Thyroid gland (tissue), 4 donors: ENCODE measurements around the gene OSBP2.

ENCODE experiments used
- POLR2A ChIP-seq, 2 donors: fragments of 450-650 bp; IDR thresholded peaks; one replicate each; pipeline ENCODE4 v1.6.1; 2017; ENCODE audit warnings: antibody characterized with exemption in 2 of 2, mild to moderate bottlenecking in 2 of 2, moderate library complexity in 1 of 2
- TF ChIP-seq, protein P1 (sequence below), 6 experiments: fragments of 200-600 bp in 3 of 6; fragments of 450-650 bp in 3 of 6; sonication (generic) in 3 of 6; IDR thresholded peaks; one replicate each; pipeline ENCODE4 v1.5.1; 2016 to 2019; ENCODE audit warnings: antibody characterized with exemption in 6 of 6, mild to moderate bottlenecking in 2 of 6, inconsistent platforms in 1 of 6, moderate library complexity in 1 of 6

GRCh38 chr22:30856741-30857502, 162.2 kb downstream of the OSBP2 start:
- TF ChIP-seq, protein P1, sequence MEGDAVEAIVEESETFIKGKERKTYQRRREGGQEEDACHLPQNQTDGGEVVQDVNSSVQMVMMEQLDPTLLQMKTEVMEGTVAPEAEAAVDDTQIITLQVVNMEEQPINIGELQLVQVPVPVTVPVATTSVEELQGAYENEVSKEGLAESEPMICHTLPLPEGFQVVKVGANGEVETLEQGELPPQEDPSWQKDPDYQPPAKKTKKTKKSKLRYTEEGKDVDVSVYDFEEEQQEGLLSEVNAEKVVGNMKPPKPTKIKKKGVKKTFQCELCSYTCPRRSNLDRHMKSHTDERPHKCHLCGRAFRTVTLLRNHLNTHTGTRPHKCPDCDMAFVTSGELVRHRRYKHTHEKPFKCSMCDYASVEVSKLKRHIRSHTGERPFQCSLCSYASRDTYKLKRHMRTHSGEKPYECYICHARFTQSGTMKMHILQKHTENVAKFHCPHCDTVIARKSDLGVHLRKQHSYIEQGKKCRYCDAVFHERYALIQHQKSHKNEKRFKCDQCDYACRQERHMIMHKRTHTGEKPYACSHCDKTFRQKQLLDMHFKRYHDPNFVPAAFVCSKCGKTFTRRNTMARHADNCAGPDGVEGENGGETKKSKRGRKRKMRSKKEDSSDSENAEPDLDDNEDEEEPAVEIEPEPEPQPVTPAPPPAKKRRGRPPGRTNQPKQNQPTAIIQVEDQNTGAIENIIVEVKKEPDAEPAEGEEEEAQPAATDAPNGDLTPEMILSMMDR (IDR thresholded peaks at IDR 0.05), result no peak
- TF ChIP-seq POLR2A (IDR thresholded peaks at IDR 0.05), result no peak
